Choroid plexus epithelial cell (primary cell): Measurements from ENCODE around the gene CFAP44.

Experiments used
- DNase-seq: peaks from one replicate; pipeline ENCODE4 v3.0.0-alpha.2; 2010; ENCODE audit warnings: low read depth
- H3K4me3 ChIP-seq: 2 replicates; pipeline ENCODE4 v1.5.1; 2011; ENCODE audit warnings: low read depth, mild to moderate bottlenecking, control low read depth, low read length, moderate library complexity
- TF ChIP-seq, protein P1 (sequence below): conservative IDR thresholded peaks from 2 replicates; pipeline ENCODE4 v1.5.1; 2011; ENCODE audit warnings: low read depth, mild to moderate bottlenecking, control low read depth, inconsistent platforms, low read length, moderate library complexity

CFAP44 gene

DNA sequence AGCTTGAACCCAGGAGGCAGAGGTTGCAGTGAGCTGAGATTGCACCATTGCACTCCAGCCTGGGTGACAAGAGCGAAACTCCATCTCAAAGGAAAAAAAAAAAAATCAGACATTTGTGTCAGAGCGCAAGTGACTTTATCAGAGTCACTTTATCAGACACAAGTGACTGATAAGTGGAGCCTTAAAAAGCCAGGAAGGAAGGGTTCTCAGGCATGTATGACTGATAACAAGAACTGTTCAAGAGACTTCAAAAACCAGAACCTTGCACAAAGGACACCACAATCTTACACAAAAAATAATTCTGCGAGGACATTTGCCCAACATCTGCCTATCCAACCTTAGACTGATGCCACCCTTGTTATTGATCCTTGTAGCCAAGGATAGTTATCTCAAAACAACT is 13.3 kb upstream of the CFAP44 start:
- no peak overlapping the region for H3K4me3 ChIP-seq
- DNase-seq: no peak

DNA sequence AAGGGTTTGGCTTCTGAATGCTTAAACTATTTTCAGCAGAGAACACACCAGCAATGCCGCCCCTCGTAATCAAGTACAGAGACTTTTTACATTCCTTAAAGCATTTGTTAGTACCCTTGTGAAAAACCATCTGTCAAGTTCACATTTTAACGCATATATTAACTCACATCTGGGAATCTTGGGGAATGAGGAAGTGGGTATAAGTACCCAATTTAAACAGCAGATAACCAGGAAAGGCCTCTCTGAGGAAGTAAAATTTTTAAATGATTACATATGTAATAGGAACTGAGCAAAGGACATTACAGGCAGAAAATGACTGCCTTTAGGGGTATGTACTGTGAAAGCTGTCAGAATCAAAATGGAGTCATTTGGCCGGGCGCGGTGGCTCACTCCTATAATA is 12.8 kb upstream of the CFAP44 start:
- DNase-seq: no peak
- no peak overlapping the region for H3K4me3 ChIP-seq
- TF ChIP-seq, protein P1, sequence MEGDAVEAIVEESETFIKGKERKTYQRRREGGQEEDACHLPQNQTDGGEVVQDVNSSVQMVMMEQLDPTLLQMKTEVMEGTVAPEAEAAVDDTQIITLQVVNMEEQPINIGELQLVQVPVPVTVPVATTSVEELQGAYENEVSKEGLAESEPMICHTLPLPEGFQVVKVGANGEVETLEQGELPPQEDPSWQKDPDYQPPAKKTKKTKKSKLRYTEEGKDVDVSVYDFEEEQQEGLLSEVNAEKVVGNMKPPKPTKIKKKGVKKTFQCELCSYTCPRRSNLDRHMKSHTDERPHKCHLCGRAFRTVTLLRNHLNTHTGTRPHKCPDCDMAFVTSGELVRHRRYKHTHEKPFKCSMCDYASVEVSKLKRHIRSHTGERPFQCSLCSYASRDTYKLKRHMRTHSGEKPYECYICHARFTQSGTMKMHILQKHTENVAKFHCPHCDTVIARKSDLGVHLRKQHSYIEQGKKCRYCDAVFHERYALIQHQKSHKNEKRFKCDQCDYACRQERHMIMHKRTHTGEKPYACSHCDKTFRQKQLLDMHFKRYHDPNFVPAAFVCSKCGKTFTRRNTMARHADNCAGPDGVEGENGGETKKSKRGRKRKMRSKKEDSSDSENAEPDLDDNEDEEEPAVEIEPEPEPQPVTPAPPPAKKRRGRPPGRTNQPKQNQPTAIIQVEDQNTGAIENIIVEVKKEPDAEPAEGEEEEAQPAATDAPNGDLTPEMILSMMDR: no peak

More for the DNA sequence above, 13.3 kb upstream of the CFAP44 start:
- TF ChIP-seq, protein P1: no peak

DNA sequence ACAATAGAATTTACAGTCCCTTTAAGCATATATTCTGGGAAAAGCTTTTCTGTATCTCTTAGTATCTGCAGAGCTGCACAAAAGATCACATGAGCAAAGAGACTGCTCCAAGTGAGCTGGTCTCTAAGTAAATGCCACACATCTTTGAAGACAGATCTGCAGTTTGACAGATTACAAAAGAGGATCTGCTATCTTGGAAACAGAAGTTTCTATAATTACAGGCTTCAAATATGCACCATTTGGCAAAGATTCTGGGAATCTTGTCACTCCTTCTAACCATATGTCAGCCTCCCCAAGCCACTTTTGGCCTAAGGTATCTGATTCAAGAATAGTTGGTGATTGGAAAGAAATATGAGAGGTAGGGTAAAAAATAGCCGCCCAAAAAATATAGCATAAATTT is 9.6 kb upstream of the CFAP44 start:
- TF ChIP-seq, protein P1: no peak
- DNase-seq: no peak
- H3K4me3 ChIP-seq: no peak overlapping the region

DNA sequence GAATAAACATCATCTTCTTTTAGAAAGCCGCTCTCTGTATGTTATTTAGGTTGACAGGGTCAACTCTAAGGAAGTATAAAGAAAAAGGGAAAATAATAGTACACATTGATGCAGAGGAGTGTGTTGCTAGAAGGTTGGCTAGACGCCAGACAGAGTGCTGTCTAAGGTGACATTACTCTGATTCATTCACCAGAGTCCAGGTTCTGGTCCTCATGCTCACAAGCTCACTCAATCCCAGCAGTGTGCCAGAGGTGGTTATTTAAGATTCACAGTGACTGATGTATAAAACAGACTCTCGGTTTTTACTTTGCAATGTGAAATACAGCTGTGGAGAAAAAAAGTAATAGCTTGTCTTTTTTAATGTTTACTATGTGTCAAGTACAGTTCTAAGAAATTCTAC is 1.7 kb downstream of the CFAP44 start:
- TF ChIP-seq, protein P1: no peak
- no peak overlapping the region for H3K4me3 ChIP-seq
- DNase-seq: peak; percentile 11

DNA sequence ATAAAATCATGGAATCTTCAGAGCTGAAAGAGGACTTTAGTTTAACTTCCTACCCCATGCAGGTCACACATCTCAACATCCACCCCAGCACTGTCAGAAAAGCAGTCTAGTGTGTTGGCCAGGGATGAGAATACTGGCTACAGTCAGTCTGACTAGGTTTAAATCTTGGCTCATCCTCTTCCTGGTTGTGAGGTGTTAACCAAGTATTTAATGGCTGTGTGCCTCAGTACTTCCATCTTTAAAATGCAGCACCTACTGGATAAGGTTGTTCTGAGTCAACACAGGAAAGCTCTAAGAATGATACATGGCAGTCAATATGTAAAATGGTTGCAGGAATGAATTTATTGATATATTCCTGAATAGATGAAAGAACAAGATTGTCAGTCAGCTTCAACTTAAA is 3.1 kb downstream of the CFAP44 start:
- TF ChIP-seq, protein P1: no peak
- H3K4me3 ChIP-seq: no peak overlapping the region
- DNase-seq: no peak

DNA sequence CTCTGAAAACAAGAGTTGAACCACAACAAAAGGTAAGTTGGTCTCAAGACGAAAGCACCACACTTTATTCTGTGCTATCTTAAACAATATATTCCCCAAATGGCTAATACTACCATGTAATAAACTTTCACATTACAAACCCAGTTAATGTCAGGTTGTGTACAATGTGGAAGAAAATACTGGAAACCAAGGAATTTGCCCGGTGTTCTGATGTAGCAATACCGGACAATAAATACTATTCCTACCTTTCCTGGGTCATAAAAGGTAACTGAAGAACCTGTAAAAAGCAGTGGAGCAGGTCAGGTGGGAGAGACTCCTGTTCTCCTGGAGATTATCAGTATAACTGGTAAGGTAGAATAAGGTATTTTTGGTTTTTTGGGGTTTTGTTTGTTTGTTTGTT is 3.9 kb downstream of the CFAP44 start:
- H3K4me3 ChIP-seq: no peak overlapping the region
- no peak for DNase-seq
- TF ChIP-seq, protein P1: no peak

DNA sequence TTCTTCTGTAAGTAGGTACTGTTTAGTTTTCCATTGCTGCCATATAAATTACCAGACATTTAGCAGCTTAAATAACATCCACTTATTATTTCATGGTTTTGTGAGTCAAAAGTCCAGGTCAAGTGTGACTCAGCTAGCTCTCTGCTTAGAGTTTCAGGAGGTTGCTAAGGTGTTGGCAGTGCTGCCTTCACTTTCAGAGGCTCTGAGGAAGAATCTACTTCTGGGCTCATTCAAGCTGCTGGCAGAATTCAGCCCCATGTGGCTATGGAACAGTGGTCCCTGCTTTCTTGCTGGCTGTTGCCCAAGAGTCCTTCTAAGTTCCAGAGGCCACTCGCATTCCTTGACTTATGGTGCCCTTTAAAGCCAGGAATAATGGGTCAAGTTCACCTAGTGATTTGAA is 4.5 kb downstream of the CFAP44 start:
- H3K4me3 ChIP-seq: no peak overlapping the region
- TF ChIP-seq, protein P1: no peak
- peak; percentile 90 for DNase-seq
